Endothelial cell of umbilical vein (primary cell): ENCODE measurements around the gene MYOF. TPM values are rescaled to one million over a fixed set of nuclear protein-coding genes. Genes with fewer than 3 reads are reported as not detected.

Source experiments
- BruUV-seq: library from RNA; stranded (reverse); fragments of 400-500 nt; replicated peaks from 2 replicates; lab custom pipeline; 2021; lab: Mats Ljungman, UMichigan
- CTCF ChIA-PET: fragments of 300-600, 350-600 bp; sonication (Branson Sonifier 250); formaldehyde crosslinking; loops from one replicate; lab custom pipeline; 2021; ENCODE audit warnings: antibody characterized with exemption, inconsistent platforms; lab: Charles Lee
- POLR2A ChIA-PET: fragments of 300-600, 350-600 bp; sonication (Branson Sonifier 250); formaldehyde crosslinking; loops from one replicate; lab custom pipeline; 2021; ENCODE audit warnings: antibody characterized with exemption, inconsistent platforms; lab: Charles Lee
- DNase-seq: peaks from one replicate; pipeline ENCODE4 v3.0.0-alpha.2; 2011; ENCODE audit warnings: low read depth, low spot score
- FAIRE-seq: peaks from 2 replicates; lab custom pipeline; 2011; peaks lifted over from hg19 to GRCh38; lab: Jason Lieb, UNC
- H2AFZ ChIP-seq: 2 replicates; pipeline ENCODE4 v1.6.0; 2012; ENCODE audit warnings: low read depth, low read length, control low read depth, inconsistent platforms
- H3K27ac ChIP-seq: 2 replicates; pipeline ENCODE4 v1.5.1; 2011; ENCODE audit warnings: low read depth, mild to moderate bottlenecking, control low read depth, low read length, moderate library complexity; ENCODE audit not compliant: insufficient read depth
- H3K27me3 ChIP-seq, 2 experiments: 2 replicates each; pipeline versions ENCODE4 v1.6.0 to v1.6.1; 2011; ENCODE audit warnings: low read length in 2 of 2, mixed read lengths in 1 of 2; ENCODE audit not compliant: control insufficient read depth in 2 of 2, insufficient read depth in 2 of 2
- H3K36me3 ChIP-seq, 2 experiments: 2 replicates in 1 of 2; 3 replicates in 1 of 2; pipeline ENCODE4 v1.5.1; 2011; ENCODE audit warnings: low read length in 2 of 2, mild to moderate bottlenecking in 1 of 2, moderate library complexity in 1 of 2; ENCODE audit not compliant: control insufficient read depth in 2 of 2, insufficient read depth in 2 of 2; ENCODE audit errors: extremely low read depth in 1 of 2
- H3K4me1 ChIP-seq: 3 replicates; pipeline ENCODE4 v1.5.1; 2011; ENCODE audit warnings: mild to moderate bottlenecking, low read length; ENCODE audit not compliant: control insufficient read depth, insufficient read depth; ENCODE audit errors: extremely low read depth
- H3K4me2 ChIP-seq: 2 replicates; pipeline ENCODE4 v1.6.1; 2011; ENCODE audit warnings: low read length, control low read depth, mixed read lengths; ENCODE audit not compliant: insufficient read depth
- H3K4me3 ChIP-seq, 3 experiments: fragments of 200-600 bp in 1 of 3; sonication (generic), shearing (Covaris generic) in 1 of 3; replicated peaks in 1 of 3; 2 replicates each; pipeline ENCODE4 v1.5.1; 2011 to 2016; ENCODE audit warnings: control low read depth in 3 of 3, low read length in 3 of 3, mild to moderate bottlenecking in 2 of 3, inconsistent platforms in 1 of 3, low read depth in 1 of 3, moderate library complexity in 1 of 3; ENCODE audit not compliant: insufficient read depth in 1 of 3
- H3K79me2 ChIP-seq: 2 replicates; pipeline ENCODE4 v1.6.0; 2012; ENCODE audit warnings: low read length, inconsistent platforms; ENCODE audit not compliant: control insufficient read depth, insufficient read depth
- H3K9ac ChIP-seq: replicated peaks from 2 replicates; pipeline ENCODE3; 2011; ENCODE audit warnings: low read length, control low read depth; ENCODE audit not compliant: insufficient read depth; ENCODE audit errors: extremely low read depth
- H3K9me1 ChIP-seq: replicated peaks from 3 replicates; pipeline ENCODE4 v1.6.0; 2011; ENCODE audit warnings: mild to moderate bottlenecking, low read length; ENCODE audit not compliant: control insufficient read depth, insufficient read depth; ENCODE audit errors: extremely low read depth
- H3K9me3 ChIP-seq: replicated peaks from 2 replicates; pipeline ENCODE4 v1.5.1; 2012; ENCODE audit warnings: low read length, inconsistent platforms; ENCODE audit not compliant: control insufficient read depth, insufficient read depth
- H4K20me1 ChIP-seq: replicated peaks from 2 replicates; pipeline ENCODE3; 2011; ENCODE audit warnings: mild to moderate bottlenecking, low read length; ENCODE audit not compliant: control insufficient read depth, insufficient read depth; ENCODE audit errors: extremely low read depth
- EZH2 ChIP-seq: IDR thresholded peaks from 2 replicates; pipeline ENCODE4 v1.6.1; 2012; ENCODE audit warnings: borderline replicate concordance, low read depth, mild to moderate bottlenecking, moderate library complexity, low read length, inconsistent platforms; ENCODE audit not compliant: severe bottlenecking
- FOS ChIP-seq: IDR thresholded peaks from 2 replicates; pipeline ENCODE4 v1.6.1; 2011; ENCODE audit warnings: mild to moderate bottlenecking, low read length, moderate library complexity, borderline replicate concordance; ENCODE audit not compliant: insufficient read depth
- GATA2 ChIP-seq: IDR thresholded peaks from 2 replicates; pipeline ENCODE4 v1.7.0; 2011; ENCODE audit warnings: low read depth, mild to moderate bottlenecking, moderate library complexity, mixed read lengths, low read length; ENCODE audit not compliant: insufficient read length, insufficient read depth
- JUN ChIP-seq: IDR thresholded peaks from 2 replicates; pipeline ENCODE4 v1.6.1; 2011; ENCODE audit warnings: borderline replicate concordance, low read depth; ENCODE audit not compliant: insufficient read length, insufficient read depth
- MYC ChIP-seq: IDR thresholded peaks from one replicate; pipeline ENCODE4 v1.6.1; 2011; ENCODE audit warnings: mild to moderate bottlenecking, low read depth, low read length
- POLR2A ChIP-seq: IDR thresholded peaks from 2 replicates; pipeline ENCODE4 v1.6.1; 2012; ENCODE audit warnings: low read depth, mild to moderate bottlenecking, control low read depth, low read length
- POLR2AphosphoS5 ChIP-seq: IDR thresholded peaks from 2 replicates; pipeline ENCODE4 v1.6.1; 2012; ENCODE audit warnings: low read depth, mild to moderate bottlenecking, control low read depth, low read length, moderate library complexity; ENCODE audit not compliant: insufficient read depth
- dilution Hi-C: fragments of 300-500 bp; cut with MboI; formaldehyde crosslinking; loops from one replicate; pipeline ENCODE4 v1.15.0; 2019; ENCODE audit warnings: low sequenced_read_pairs; ENCODE audit not compliant: extremely low pct_ligation_motif_present
- intact Hi-C: fragments of 100-400 bp; cut with micrococcal nuclease; formaldehyde crosslinking; loops from one replicate; pipeline ENCODE4 v1.10.0; 2022
- polyA plus RNA-seq, 4 experiments: library from polyadenylated mRNA; depleted of rRNA in 3 of 4; stranded (reverse) in 3 of 4; unstranded in 1 of 4; fragments of >200 nt; gene quantifications; 2 replicates each; pipeline versions ENCODE4 v1.2.1 to v1.2.3, GENCODE V29; 2011 to 2012; ENCODE audit warnings: missing spikeins in 1 of 4
- total RNA-seq: library from RNA; stranded (reverse); gene quantifications from 2 replicates; pipeline ENCODE4 v1.2.3, GENCODE V29; 2021
- TF ChIP-seq, protein P1 (sequence below), 2 donors: IDR thresholded peaks; 1 replicate in 1 of 2; 2 replicates in 1 of 2; pipeline ENCODE4 v1.5.1; 2011; ENCODE audit warnings: low read length in 2 of 2, mild to moderate bottlenecking in 2 of 2, moderate library complexity in 2 of 2, control low read depth in 1 of 2, inconsistent platforms in 1 of 2, low read depth in 1 of 2; ENCODE audit not compliant: insufficient read depth in 1 of 2; ENCODE audit errors: extremely low read depth in 1 of 2
- TF ChIP-seq, protein P2 (sequence below): IDR thresholded peaks from 2 replicates; pipeline ENCODE4 v1.6.1; 2011; ENCODE audit not compliant: insufficient read depth, insufficient read length

Gene MYOF
- total and polyA plus RNA-seq, 2 donors (not counting 3 experiments of a cell fraction or from before 2014, with no cell fraction given): 98.4 to 379 TPM

DNA sequence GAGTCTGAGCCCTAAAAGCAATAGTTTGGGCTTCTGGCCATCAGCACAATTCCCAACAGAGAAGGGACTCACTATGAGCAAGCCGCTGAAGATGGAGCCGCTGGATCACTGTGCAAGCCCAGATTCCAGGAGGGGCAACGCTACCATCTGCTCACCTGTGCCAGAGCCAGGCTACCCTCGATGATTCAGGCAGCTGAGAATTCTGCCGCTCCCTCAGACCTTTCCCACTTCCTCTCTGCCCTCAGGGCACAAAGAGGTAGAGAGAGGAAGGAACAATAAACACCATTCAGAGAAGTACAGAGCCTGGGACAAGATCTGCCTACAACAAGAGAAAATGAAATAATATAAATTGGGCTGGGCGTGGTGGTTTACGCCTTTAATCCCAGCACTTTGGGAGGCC lies 98.1 kb downstream of the MYOF start:
- Histone ChIP-seq H3K9me1 (no peaks in the 10 kb centered on the region), H2AFZ (no peak overlapping the region), H3K36me3 (peaks cover 35 to 46% of the 10 kb centered on the region in 2 experiments), H3K9me3 (no peaks in the 10 kb centered on the region), H3K9ac (no peak overlapping the region), H4K20me1 (no peaks in the 10 kb centered on the region), H3K79me2 (peaks cover under 1% of the 10 kb centered on the region), H3K4me2 (no peak overlapping the region), H3K4me1 (peaks cover 41% of the 10 kb centered on the region), H3K4me3 (no peak overlapping the region), H3K27me3 (no peaks in the 10 kb centered on the region), H3K27ac (peak overlapping the region; percentile 49)
- BruUV-seq: no TSS peak
- TF ChIP-seq FOS (no peak), POLR2A (no peak), POLR2AphosphoS5 (no peak), EZH2 (no peak), MYC (no peak), GATA2 (no peak), JUN (no peak)
- TF ChIP-seq, protein P1, sequence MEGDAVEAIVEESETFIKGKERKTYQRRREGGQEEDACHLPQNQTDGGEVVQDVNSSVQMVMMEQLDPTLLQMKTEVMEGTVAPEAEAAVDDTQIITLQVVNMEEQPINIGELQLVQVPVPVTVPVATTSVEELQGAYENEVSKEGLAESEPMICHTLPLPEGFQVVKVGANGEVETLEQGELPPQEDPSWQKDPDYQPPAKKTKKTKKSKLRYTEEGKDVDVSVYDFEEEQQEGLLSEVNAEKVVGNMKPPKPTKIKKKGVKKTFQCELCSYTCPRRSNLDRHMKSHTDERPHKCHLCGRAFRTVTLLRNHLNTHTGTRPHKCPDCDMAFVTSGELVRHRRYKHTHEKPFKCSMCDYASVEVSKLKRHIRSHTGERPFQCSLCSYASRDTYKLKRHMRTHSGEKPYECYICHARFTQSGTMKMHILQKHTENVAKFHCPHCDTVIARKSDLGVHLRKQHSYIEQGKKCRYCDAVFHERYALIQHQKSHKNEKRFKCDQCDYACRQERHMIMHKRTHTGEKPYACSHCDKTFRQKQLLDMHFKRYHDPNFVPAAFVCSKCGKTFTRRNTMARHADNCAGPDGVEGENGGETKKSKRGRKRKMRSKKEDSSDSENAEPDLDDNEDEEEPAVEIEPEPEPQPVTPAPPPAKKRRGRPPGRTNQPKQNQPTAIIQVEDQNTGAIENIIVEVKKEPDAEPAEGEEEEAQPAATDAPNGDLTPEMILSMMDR (IDR thresholded peaks at IDR 0.05; ENCODE audit: extremely low read depth in 1 of 2, insufficient read depth in 1 of 2, low read depth in 1 of 2, low read length in 2 of 2): no peak
- TF ChIP-seq, protein P2, sequence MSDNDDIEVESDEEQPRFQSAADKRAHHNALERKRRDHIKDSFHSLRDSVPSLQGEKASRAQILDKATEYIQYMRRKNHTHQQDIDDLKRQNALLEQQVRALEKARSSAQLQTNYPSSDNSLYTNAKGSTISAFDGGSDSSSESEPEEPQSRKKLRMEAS: no peak
- dilution Hi-C loops (no loop called here), intact Hi-C loops (no loop called here)
- ChIA-PET POLR2A (no interaction called here), CTCF (interaction anchor here (1.2 to 4.8 kb wide), 3 partner anchors 7 to 99 kb away, joined by 3 to 31 read pairs (median 19); partner anchors contain the start of gene MYOF)
- DNase-seq: no peak
- no peak for FAIRE-seq
